SU-DHL-6 (cell line): ENCODE data around the gene ARG2.

Experiments used
- H2AFZ ChIP-seq: fragments of 200-600 bp; sonication (generic); 2 replicates; pipeline ENCODE4 v1.6.1; 2014; ENCODE audit warnings: low read depth, mild to moderate bottlenecking, moderate library complexity, mixed read lengths, antibody characterized with exemption, low read length; ENCODE audit not compliant: severe bottlenecking
- H3F3A ChIP-seq: fragments of 200-600 bp; shearing (Covaris generic); 2 replicates; pipeline ENCODE4 v1.6.0; 2016; ENCODE audit warnings: antibody characterized with exemption, mild to moderate bottlenecking; ENCODE audit not compliant: insufficient read depth
- H3K27ac ChIP-seq: fragments of 200-600 bp; sonication (generic); 2 replicates; pipeline ENCODE4 v1.5.1; 2016; ENCODE audit warnings: low read depth, mild to moderate bottlenecking, low read length, moderate library complexity, mixed read lengths
- H3K27me3 ChIP-seq: fragments of 200-600 bp; sonication (generic), shearing (Covaris generic); 2 replicates; pipeline ENCODE4 v1.6.0; 2014; ENCODE audit warnings: mild to moderate bottlenecking, low read length
- H3K36me3 ChIP-seq: fragments of 200-600 bp; sonication (generic); 2 replicates; pipeline ENCODE4 v1.6.1; 2014; ENCODE audit warnings: mild to moderate bottlenecking, low read length, mixed read lengths
- H3K4me2 ChIP-seq: fragments of 300-600, 200-600 bp; shearing (Covaris generic), sonication (generic); 2 replicates; pipeline ENCODE4 v1.6.0; 2014; ENCODE audit warnings: low read length, low read depth, mild to moderate bottlenecking; ENCODE audit not compliant: poor library complexity, severe bottlenecking
- H3K4me3 ChIP-seq: fragments of 200-600 bp; sonication (generic); 2 replicates; pipeline ENCODE4 v1.5.1; 2014; ENCODE audit warnings: antibody characterized with exemption, low read length, mild to moderate bottlenecking, mixed read lengths; ENCODE audit not compliant: insufficient read depth, poor library complexity, severe bottlenecking
- H3K79me2 ChIP-seq: fragments of 200-600 bp; sonication (generic); 2 replicates; pipeline ENCODE4 v1.6.1; 2014; ENCODE audit warnings: mild to moderate bottlenecking, low read length, moderate library complexity; ENCODE audit not compliant: insufficient read depth
- H3K9ac ChIP-seq: fragments of 200-600 bp; sonication (generic); 2 replicates; pipeline ENCODE4 v1.7.0; 2014; ENCODE audit warnings: mild to moderate bottlenecking, low read length
- H3K9me2 ChIP-seq: fragments of 200-600 bp; sonication (generic); replicated peaks from 2 replicates; pipeline ENCODE4 v1.6.1; 2014; ENCODE audit warnings: low read length; ENCODE audit not compliant: insufficient read depth
- H3K9me3 ChIP-seq: fragments of 200-600 bp; sonication (generic); 2 replicates; pipeline ENCODE4 v1.6.1; 2014; ENCODE audit warnings: low read length, mixed read lengths; ENCODE audit not compliant: insufficient read depth
- H4K20me1 ChIP-seq: fragments of 200-600 bp; sonication (generic); 2 replicates; pipeline ENCODE4 v1.6.1; 2014; ENCODE audit warnings: low read depth, mild to moderate bottlenecking, antibody characterized with exemption, low read length, moderate library complexity, mixed read lengths
- EZH2phosphoT487 ChIP-seq: fragments of 200-600 bp; sonication (generic), shearing (Covaris generic); conservative IDR thresholded peaks from 2 replicates; pipeline ENCODE4 v1.6.1; 2018; ENCODE audit warnings: mild to moderate bottlenecking, antibody characterized with exemption, low read length, moderate library complexity, mixed read lengths
- TF ChIP-seq, protein P1 (sequence below): fragments of 200-600 bp; sonication (generic); IDR thresholded peaks from one replicate; pipeline ENCODE4 v1.5.1; 2017; ENCODE audit warnings: antibody characterized with exemption, mild to moderate bottlenecking, low read length, moderate library complexity; ENCODE audit not compliant: insufficient read depth, poor library complexity, severe bottlenecking

Gene ARG2

DNA sequence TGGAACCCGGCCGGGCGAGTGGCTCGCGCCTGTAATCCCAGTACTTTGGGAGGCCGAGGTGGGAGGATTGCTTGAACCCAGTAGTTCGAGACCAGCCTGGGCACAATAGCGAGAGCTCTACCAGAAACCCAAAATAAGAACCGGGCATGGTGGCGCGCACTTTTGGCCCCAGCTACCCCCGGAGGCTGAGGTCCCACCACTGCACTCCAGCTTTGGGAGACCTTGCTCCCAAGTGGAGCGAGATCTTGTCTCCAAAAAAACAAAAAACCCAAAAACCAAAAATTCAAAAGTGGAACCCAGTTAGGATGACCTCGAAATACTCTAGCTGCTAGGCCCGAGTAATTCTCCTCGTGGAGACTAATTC lies 55.5 kb downstream of the ARG2 start:
- no peaks in the 10 kb centered on the region for H3K9me2 ChIP-seq
- H3K27me3 ChIP-seq, result no peaks in the 10 kb centered on the region
- 0 out of 2 replicates have a peak overlapping the region, but pooled peaks have one; percentile 17 for H3K27ac ChIP-seq
- peak overlapping the region; percentile 74 for H3K9ac ChIP-seq
- peak overlapping the region; percentile 72 for H2AFZ ChIP-seq
- peaks cover 5% of the 10 kb centered on the region for H3K36me3 ChIP-seq
- H3K79me2 ChIP-seq, result peaks cover 42% of the 10 kb centered on the region
- H3K9me3 ChIP-seq, result no peaks in the 10 kb centered on the region
- H3K4me2 ChIP-seq, result peak overlapping the region; percentile 97
- H3K4me3 ChIP-seq, result peak overlapping the region; percentile 74
- peaks cover 17% of the 10 kb centered on the region for H3F3A ChIP-seq
- no peak for TF ChIP-seq EZH2phosphoT487
- TF ChIP-seq, protein P1, sequence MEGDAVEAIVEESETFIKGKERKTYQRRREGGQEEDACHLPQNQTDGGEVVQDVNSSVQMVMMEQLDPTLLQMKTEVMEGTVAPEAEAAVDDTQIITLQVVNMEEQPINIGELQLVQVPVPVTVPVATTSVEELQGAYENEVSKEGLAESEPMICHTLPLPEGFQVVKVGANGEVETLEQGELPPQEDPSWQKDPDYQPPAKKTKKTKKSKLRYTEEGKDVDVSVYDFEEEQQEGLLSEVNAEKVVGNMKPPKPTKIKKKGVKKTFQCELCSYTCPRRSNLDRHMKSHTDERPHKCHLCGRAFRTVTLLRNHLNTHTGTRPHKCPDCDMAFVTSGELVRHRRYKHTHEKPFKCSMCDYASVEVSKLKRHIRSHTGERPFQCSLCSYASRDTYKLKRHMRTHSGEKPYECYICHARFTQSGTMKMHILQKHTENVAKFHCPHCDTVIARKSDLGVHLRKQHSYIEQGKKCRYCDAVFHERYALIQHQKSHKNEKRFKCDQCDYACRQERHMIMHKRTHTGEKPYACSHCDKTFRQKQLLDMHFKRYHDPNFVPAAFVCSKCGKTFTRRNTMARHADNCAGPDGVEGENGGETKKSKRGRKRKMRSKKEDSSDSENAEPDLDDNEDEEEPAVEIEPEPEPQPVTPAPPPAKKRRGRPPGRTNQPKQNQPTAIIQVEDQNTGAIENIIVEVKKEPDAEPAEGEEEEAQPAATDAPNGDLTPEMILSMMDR, result no peak
- H4K20me1 ChIP-seq, result peaks cover 7% of the 10 kb centered on the region; the same call in 1 of the 2 replicates

DNA sequence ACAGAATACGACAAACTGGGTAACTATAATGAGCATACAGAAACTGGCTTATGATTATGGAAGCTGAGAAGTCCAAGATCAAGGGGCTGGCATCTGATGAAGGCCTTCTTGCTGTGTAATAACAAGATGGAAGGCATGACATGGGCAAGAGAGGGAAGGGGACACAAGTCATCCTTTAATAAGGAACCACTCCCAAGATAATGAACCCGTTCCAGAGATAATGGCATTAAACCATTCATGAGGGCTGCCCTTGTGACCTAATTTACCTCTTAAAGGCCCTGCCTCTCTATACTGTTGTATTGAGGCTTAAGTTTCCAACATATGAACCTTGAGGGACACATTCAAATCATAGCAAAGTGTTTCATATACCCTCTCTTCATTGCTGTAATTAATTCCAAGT lies 59.3 kb downstream of the ARG2 start:
- no peak overlapping the region for H3K4me2 ChIP-seq
- no peak overlapping the region for H3K27ac ChIP-seq
- no peaks in the 10 kb centered on the region for H4K20me1 ChIP-seq
- TF ChIP-seq, protein P1, result no peak
- no peak for TF ChIP-seq EZH2phosphoT487
- H3F3A ChIP-seq, result peaks cover 17% of the 10 kb centered on the region
- H3K9ac ChIP-seq, result no peak overlapping the region
- H3K79me2 ChIP-seq, result peaks cover 3% of the 10 kb centered on the region
- H3K9me3 ChIP-seq, result no peaks in the 10 kb centered on the region
- no peak overlapping the region for H2AFZ ChIP-seq
- peaks cover 19% of the 10 kb centered on the region for H3K36me3 ChIP-seq
- H3K9me2 ChIP-seq, result no peaks in the 10 kb centered on the region
- H3K27me3 ChIP-seq, result no peaks in the 10 kb centered on the region
- H3K4me3 ChIP-seq, result no peak overlapping the region

DNA sequence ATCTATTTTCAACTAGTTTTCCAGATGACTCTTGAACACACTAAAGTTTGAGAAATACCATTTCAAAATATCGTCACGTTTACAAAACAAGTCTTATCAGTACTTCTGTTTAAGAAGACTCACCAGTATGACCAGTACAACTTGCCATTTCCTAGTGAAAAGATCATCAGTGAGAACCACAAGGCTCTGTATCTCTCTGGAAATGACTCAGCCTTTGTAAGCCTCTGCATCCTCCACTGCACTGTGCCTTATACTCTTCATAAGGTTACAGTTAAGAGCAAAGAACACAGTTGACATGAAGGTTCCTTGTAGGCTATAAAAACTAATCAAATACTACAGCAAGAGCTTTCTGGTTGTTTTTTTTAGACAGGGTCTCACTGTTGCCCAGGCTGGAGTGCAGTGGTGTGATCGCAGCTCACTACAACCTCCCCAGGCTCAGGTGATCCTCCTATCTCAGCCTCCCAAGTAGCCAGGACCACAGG lies 60.4 kb downstream of the ARG2 start:
- no peaks in the 10 kb centered on the region for H4K20me1 ChIP-seq
- H3F3A ChIP-seq, result peaks cover 17% of the 10 kb centered on the region
- no peaks in the 10 kb centered on the region for H3K79me2 ChIP-seq
- H3K27ac ChIP-seq, result no peak overlapping the region
- H3K27me3 ChIP-seq, result no peaks in the 10 kb centered on the region
- H3K36me3 ChIP-seq, result peaks cover 30% of the 10 kb centered on the region
- TF ChIP-seq EZH2phosphoT487, result no peak
- TF ChIP-seq, protein P1, result no peak
- H3K9me3 ChIP-seq, result no peaks in the 10 kb centered on the region
- H3K4me3 ChIP-seq, result no peak overlapping the region
- H3K9ac ChIP-seq, result no peak overlapping the region
- H3K9me2 ChIP-seq, result no peaks in the 10 kb centered on the region
- no peak overlapping the region for H3K4me2 ChIP-seq
- H2AFZ ChIP-seq, result no peak overlapping the region
